ENCODE results near the gene IGFLR1. TPM values are rescaled to one million over a fixed set of nuclear protein-coding genes. Genes with fewer than 3 reads are reported as not detected.
A peak's percentile ranks its signal among the peaks of the same experiment; 100 is the strongest.

The IGFLR1 gene
- total and polyA plus RNA-seq, 11 donors: 0.74 to 25.2 (median 3.6) TPM

DNA sequence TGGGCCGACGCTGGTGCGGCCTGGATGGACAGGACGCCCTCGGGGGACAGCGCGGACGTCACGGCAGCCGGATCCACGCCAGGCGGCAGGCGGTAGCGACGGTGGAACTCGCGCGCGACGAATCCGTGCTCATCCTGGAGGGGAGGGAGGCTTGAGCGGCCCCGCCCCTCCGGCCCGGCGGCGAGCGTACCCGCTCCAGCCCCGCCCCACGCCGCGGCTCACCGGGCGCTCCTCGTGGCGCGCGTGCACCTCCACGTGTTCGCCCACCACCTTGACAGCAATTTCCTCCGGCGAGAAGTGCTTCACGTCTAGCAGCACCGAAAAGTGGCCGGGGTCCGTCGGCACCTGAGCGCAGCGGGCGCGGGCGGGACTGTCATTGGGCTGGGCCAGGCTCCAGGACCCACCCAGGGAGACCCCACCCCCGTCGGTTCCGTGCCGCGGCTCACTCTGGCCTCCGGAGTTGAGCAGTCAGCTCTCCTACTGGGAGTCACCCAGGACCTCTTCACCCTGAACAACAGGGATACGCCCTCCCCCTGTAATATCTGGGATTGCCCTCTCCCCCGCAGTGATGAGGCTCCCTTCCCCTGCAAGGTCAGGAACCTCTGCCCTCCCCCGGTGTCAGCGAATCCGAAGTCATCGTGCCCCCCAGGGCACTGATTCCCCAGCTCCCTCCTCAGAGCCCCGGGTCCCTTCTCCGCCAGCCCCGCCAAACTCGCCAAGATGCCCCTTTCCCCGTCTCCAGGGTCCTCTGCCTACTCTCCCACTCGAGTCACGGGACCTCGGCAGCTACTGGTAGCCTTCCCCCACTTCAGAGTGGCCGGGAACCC is 13.5 kb upstream of the IGFLR1 start:
- Histone ChIP-seq H3K4me1 (peaks cover 0 to 53% (median 39%) of the 10 kb centered on the region in 12 donors), H3K4me3 (peak overlapping the region; percentile 28 to 99 (median 74)), H3K27ac (peak overlapping the region; percentile 88 to 100 (median 96)), H3K9me3 (no peaks in the 10 kb centered on the region), H3K36me3 (peaks cover 0 to 35% (median 23%) of the 10 kb centered on the region in 9 donors), H3K27me3 (no peaks in the 10 kb centered on the region)
- intact Hi-C loops (cut with DNase I): loop anchor here in 2 of 10 donors (5.0 to 10.0 kb wide), 2 partner anchors 177 to 389 kb away; partner anchors contain the start of gene CAPNS1 (in 1 of the 2)
- 13 to 27% (median 18%) methylated on average over 14 to 74 of the region's 74 CpGs for WGBS, 4 donors
- ATAC-seq: peak in 3 of 4 donors; percentile 20 to 33 (median 31)
- DNase-seq: peak; percentile 86 to 93 (median 90)
- TF ChIP-seq, protein P1, sequence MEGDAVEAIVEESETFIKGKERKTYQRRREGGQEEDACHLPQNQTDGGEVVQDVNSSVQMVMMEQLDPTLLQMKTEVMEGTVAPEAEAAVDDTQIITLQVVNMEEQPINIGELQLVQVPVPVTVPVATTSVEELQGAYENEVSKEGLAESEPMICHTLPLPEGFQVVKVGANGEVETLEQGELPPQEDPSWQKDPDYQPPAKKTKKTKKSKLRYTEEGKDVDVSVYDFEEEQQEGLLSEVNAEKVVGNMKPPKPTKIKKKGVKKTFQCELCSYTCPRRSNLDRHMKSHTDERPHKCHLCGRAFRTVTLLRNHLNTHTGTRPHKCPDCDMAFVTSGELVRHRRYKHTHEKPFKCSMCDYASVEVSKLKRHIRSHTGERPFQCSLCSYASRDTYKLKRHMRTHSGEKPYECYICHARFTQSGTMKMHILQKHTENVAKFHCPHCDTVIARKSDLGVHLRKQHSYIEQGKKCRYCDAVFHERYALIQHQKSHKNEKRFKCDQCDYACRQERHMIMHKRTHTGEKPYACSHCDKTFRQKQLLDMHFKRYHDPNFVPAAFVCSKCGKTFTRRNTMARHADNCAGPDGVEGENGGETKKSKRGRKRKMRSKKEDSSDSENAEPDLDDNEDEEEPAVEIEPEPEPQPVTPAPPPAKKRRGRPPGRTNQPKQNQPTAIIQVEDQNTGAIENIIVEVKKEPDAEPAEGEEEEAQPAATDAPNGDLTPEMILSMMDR (IDR thresholded peaks at IDR 0.05): no peak
- TF ChIP-seq POLR2A (IDR thresholded peaks at IDR 0.05): peak in 1 of 2 donors; percentile 48

DNA sequence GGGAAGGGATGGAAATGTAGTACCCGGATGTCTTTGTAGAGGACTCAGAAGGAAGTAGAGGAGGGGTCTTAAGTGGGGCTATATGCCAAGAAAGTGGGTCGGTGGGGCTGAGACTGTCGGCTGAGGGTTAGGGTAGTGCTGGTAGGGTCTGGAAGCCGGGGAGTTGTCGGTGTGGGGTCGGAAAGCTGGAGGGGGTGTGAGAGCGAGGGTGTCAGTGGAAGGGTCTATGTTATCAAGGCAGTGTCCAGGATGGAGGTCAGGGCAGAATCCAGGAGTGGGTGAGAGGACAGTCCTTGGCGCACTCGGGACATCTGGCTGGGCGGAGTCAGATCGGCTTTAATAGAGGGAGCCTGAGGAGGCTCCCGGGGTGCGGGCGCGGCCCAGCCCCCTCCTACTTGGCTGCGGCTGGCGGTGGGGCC is 12.9 kb upstream of the IGFLR1 start:
- intact Hi-C loops (cut with DNase I): loop anchor here in 2 of 10 donors (5.0 to 10.0 kb wide), 2 partner anchors 177 to 390 kb away; partner anchors contain the start of gene CAPNS1 (in 1 of the 2)
- Histone ChIP-seq H3K4me3 (peak overlapping the region in 11 of 12 donors; percentile 58 to 99 (median 75)), H3K27ac (peak overlapping the region; percentile 88 to 100 (median 96)), H3K36me3 (peaks cover 0 to 34% (median 21%) of the 10 kb centered on the region in 9 donors), H3K27me3 (no peaks in the 10 kb centered on the region), H3K9me3 (no peaks in the 10 kb centered on the region), H3K4me1 (peaks cover 0 to 53% (median 39%) of the 10 kb centered on the region in 12 donors)
- no peak for TF ChIP-seq POLR2A (IDR thresholded peaks at IDR 0.05)
- ATAC-seq (peak in 2 of 4 donors; percentile 22 to 31), DNase-seq (no peak)
- WGBS, 4 donors: 36 to 57% (median 47%) methylated on average over 12 to 17 of the region's 17 CpGs

- peak in 1 of 5 donors; percentile 28 for DNase-seq
- no peak for TF ChIP-seq POLR2A (IDR thresholded peaks at IDR 0.05)
- TF ChIP-seq, protein P1 (IDR thresholded peaks at IDR 0.05): no peak
- Histone ChIP-seq H3K36me3 (peaks cover 0 to 33% (median 21%) of the 10 kb centered on the region in 9 donors), H3K27ac (peak overlapping the region; percentile 88 to 100 (median 96)), H3K27me3 (no peaks in the 10 kb centered on the region), H3K9me3 (no peaks in the 10 kb centered on the region), H3K4me1 (peaks cover 2 to 59% (median 41%) of the 10 kb centered on the region in 12 donors), H3K4me3 (peak overlapping the region in 2 of 12 donors; percentile 70 to 74)
- intact Hi-C loops (cut with DNase I): loop anchor here in 2 of 10 donors (5.0 to 10.0 kb wide), 2 partner anchors 178 to 390 kb away; partner anchors contain the start of gene CAPNS1 (in 1 of the 2)
- ATAC-seq: no peak
- WGBS, 4 donors: 75 to 84% (median 82%) methylated on average over 13 of the region's 13 CpGs
Measured at GRCh38 chr19:35754370-35755130, 12.3 kb upstream of the IGFLR1 start.

GRCh38 chr19:35753634-35754369 is 11.6 kb upstream of the IGFLR1 start:
- no peak for TF ChIP-seq POLR2A (IDR thresholded peaks at IDR 0.05)
- TF ChIP-seq, protein P1 (IDR thresholded peaks at IDR 0.05): no peak
- Histone ChIP-seq H3K27ac (peak overlapping the region in 5 of 12 donors; percentile 94 to 100 (median 99)), H3K4me3 (no peak overlapping the region), H3K9me3 (no peaks in the 10 kb centered on the region), H3K36me3 (peaks cover 0 to 33% (median 21%) of the 10 kb centered on the region in 9 donors), H3K4me1 (peaks cover 2 to 60% (median 43%) of the 10 kb centered on the region in 12 donors), H3K27me3 (no peaks in the 10 kb centered on the region)
- intact Hi-C loops (cut with DNase I): loop anchor here in 1 of 10 donors (10.0 kb wide), 1 partner anchor 391 kb away; the partner anchor contains the start of gene CAPNS1
- no peak for ATAC-seq
- 81 to 93% (median 91%) methylated on average over 12 to 20 of the region's 20 CpGs for WGBS, 4 donors
- peak in 1 of 5 donors; percentile 42 for DNase-seq
